ENCODE measurements around the gene GJD4.

DNA sequence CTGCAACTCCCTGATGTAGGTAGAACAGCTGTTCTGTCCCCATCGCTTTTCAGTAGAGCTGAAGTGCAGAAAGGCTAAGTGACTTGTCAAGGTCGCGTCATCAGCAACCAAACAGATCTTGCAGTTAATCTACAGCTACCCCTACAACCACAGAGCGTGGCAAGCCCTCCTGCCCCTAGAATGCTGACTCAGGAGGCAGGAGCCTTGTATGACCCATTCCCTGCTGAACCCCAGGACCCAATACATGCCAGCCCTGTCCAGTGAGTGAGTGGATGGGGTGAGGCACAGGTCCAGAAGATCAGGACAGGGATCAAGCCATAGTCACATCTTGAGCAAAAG is 26.6 kb upstream of the GJD4 start:
- TF ChIP-seq POLR2A (IDR thresholded peaks at IDR 0.05), result no peak
- TF ChIP-seq, protein P1, sequence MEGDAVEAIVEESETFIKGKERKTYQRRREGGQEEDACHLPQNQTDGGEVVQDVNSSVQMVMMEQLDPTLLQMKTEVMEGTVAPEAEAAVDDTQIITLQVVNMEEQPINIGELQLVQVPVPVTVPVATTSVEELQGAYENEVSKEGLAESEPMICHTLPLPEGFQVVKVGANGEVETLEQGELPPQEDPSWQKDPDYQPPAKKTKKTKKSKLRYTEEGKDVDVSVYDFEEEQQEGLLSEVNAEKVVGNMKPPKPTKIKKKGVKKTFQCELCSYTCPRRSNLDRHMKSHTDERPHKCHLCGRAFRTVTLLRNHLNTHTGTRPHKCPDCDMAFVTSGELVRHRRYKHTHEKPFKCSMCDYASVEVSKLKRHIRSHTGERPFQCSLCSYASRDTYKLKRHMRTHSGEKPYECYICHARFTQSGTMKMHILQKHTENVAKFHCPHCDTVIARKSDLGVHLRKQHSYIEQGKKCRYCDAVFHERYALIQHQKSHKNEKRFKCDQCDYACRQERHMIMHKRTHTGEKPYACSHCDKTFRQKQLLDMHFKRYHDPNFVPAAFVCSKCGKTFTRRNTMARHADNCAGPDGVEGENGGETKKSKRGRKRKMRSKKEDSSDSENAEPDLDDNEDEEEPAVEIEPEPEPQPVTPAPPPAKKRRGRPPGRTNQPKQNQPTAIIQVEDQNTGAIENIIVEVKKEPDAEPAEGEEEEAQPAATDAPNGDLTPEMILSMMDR (IDR thresholded peaks at IDR 0.05), result no peak

Data from lower leg skin (tissue), 3 donors.